T-helper 2 cell treated with Interferon-gamma antibody and Interleukin-4, amounts not matched to agents 5 μg/mL and 100 μg/mL, for 36 hours (primary cell): Measurements from ENCODE around the gene PFN4.

Source experiments
- DNase-seq: peaks from one replicate; pipeline ENCODE4 v3.0.0; 2021; ENCODE audit warnings: low spot score
- H3K27ac Mint-ChIP-seq: one replicate; pipeline ENCODE4 v1.8.0; 2021; ENCODE audit warnings: mild to moderate bottlenecking, mixed read lengths
- H3K27me3 Mint-ChIP-seq: one replicate; pipeline ENCODE4 v1.8.0; 2021; ENCODE audit warnings: low read depth, mixed read lengths
- H3K36me3 Mint-ChIP-seq: one replicate; pipeline ENCODE4 v1.8.0; 2021; ENCODE audit warnings: low read depth, mixed read lengths
- H3K4me1 Mint-ChIP-seq: one replicate; pipeline ENCODE4 v1.8.0; 2021; ENCODE audit warnings: low read depth, mixed read lengths
- H3K4me3 Mint-ChIP-seq: one replicate; pipeline ENCODE4 v1.8.0; 2022; ENCODE audit warnings: mild to moderate bottlenecking, moderate library complexity, mixed read lengths
- H3K9me3 Mint-ChIP-seq: one replicate; pipeline ENCODE4 v1.8.0; 2021; ENCODE audit warnings: mixed read lengths

Gene PFN4

DNA sequence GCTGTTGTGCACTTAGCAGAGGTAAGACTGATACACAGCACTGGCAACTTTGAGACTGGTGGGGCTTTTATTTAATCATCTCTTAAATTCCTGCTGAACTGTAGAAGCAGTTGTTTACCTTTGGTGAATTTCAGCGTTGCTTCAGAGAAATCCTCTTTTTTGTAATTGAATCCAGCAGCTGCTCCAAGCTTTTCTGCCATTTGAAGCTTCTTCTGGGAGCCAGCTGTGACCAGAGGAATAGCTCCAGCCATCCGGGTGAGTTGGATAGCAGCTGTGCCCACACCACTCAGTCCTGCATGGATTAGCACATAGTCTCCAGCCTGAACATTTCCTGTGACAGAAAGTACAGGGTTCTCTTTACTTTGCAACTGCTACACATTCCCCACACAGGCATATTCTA is 42.4 kb downstream of the PFN4 start:
- H3K4me3 Mint-ChIP-seq = no peak overlapping the region

DNA sequence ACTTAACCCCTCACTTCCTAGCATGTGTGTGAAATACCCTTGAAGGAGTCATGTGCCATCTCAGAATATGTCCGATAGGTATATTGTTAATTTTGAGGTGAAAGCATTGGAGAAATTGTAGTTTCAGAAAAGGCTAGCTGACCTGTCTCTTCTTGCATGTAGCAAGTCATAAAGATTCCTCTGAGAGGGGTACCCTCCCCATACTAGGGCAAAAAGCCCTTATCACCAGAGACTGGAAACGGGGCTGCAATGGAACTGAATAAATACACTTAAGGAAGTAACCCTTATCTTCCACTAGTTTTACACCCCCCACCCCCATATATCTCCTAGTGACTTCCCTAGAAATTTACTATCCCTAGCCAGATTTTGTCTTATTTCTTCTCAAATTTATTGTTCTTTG is 45.3 kb downstream of the PFN4 start:
- H3K9me3 Mint-ChIP-seq = no peaks in the 10 kb centered on the region
- no peaks in the 10 kb centered on the region for H3K27me3 Mint-ChIP-seq
- H3K4me3 Mint-ChIP-seq = peak overlapping the region; percentile 98
- H3K4me1 Mint-ChIP-seq = peaks cover 23% of the 10 kb centered on the region
- H3K27ac Mint-ChIP-seq = peak overlapping the region; percentile 99
- no peak for DNase-seq
- peaks cover 7% of the 10 kb centered on the region for H3K36me3 Mint-ChIP-seq

More for the DNA sequence above, 42.4 kb downstream of the PFN4 start:
- DNase-seq = no peak
- Mint-ChIP-seq H3K27ac (no peak overlapping the region), H3K36me3 (peaks cover 3% of the 10 kb centered on the region), H3K9me3 (no peaks in the 10 kb centered on the region), H3K4me1 (peaks cover 15% of the 10 kb centered on the region), H3K27me3 (no peaks in the 10 kb centered on the region)

DNA sequence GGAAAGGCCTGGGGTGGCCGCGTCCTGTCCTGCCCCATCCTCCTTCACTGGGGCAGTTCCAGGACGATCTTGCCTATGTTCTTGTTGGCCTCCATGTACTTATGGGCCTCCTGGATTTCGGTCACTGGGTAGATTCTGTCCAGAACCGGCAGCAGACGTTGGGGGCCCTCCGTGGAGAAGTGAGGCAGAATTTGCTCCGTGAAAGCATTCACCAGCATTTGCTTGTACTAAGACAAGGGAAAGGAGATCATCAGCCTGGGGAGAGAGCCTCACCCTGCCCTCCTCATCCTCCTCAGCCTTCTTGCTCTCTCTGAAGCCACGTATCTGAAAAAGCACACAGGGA is 45.6 kb downstream of the PFN4 start:
- Mint-ChIP-seq H3K36me3 (peaks cover 8% of the 10 kb centered on the region), H3K4me3 (peak overlapping the region; percentile 98)
- DNase-seq = no peak

DNA sequence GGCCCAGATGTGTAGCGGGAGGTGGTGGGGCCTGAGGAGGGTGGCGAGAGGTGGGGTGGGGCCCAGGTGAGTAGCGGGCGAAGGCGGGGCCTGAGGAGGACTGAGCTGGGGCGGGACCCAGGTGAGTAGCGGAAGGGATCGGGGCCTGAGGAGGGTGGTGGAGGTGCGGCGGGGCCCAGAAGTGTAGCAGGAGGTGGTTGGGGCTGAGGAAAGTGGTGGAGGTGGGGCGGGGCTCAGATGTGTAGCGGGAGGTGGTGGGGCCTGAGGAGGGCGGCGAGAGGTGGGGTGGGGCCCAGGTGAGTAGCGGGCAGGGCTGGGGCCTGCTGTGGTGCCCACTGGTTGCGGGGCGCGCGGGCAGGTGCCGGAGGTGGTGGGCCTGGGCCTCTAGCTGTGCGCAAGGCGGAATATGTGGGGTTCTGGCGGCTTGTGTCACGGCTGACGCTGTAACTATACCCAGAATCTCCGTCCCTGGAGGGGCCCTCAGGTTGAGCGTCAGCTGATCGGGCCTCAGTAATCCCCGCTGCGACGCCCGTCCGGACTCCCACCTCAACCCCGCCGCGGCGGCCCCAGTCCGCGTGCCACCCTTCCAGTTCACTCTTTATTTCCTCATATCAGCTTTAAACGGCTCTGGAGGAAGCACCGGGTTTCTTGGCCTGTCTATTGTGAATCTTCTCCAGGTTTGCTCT is 46.1 kb downstream of the PFN4 start:
- Mint-ChIP-seq H3K27me3 (no peaks in the 10 kb centered on the region), H3K27ac (peak overlapping the region; percentile 99), H3K9me3 (no peaks in the 10 kb centered on the region), H3K36me3 (peaks cover 12% of the 10 kb centered on the region), H3K4me3 (peak overlapping the region; percentile 98), H3K4me1 (peaks cover 30% of the 10 kb centered on the region)
- no peak for DNase-seq

More for the DNA sequence above, 45.6 kb downstream of the PFN4 start:
- H3K27ac Mint-ChIP-seq = peak overlapping the region; percentile 99
- H3K4me1 Mint-ChIP-seq = peaks cover 26% of the 10 kb centered on the region
- H3K9me3 Mint-ChIP-seq = no peaks in the 10 kb centered on the region
- no peaks in the 10 kb centered on the region for H3K27me3 Mint-ChIP-seq

DNA sequence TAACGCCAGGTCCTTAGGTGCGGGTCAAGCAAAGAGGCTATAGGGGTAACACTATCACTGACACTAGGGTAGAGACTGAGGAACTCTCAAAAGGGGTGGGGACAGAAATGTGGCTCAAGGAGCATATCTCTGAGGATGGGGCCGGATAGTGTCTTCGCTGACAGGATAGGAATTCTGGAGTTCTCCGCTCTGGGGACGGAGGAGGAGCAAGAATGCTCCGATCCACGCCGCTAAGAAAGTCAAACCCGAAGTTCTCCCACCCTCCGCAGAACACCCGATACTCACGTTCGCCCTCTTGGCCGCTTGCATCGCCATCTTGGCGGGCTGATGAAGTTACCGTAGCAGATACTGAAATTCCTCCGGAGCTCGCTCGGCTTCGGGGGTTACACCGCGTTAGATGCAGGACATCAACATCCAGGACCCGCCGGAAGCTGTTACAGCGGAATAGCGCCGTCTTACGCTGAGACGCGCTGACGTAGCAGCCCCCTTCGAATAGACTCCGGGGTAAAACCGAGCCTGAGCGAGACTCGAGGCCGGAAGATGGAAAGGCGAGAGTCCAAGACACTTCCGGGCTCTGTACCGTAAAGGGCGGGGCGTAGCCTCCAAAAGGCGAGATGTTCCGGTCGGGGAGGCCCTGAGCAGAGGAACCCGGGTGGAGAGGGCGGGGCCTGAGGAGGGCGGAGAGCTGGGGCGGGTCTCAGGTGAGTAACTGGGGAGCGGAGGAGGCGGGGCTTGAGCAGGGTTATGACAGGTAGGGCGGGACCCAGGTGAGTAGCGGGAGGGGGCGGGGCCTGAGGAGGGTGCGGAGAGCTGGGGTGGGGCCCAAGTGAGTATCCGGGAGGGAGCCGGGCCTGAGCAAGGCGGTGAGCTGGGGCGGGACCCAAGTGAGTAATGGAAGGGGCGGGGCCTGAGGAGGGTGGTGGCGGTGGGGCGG is 47.0 kb downstream of the PFN4 start, which contains the start of gene SF3B6:
Gene SF3B6, minus strand, starts transcription at position 412 of the 934 bp plus-strand sequence. Its CDS starts 97 bp downstream, at position 315.
- no peaks in the 10 kb centered on the region for H3K9me3 Mint-ChIP-seq
- peak; percentile 98 for DNase-seq
- H3K36me3 Mint-ChIP-seq = peaks cover 9% of the 10 kb centered on the region
- peaks cover 30% of the 10 kb centered on the region for H3K4me1 Mint-ChIP-seq
- H3K27ac Mint-ChIP-seq = peak within 1 kb of the TSS; percentile 99
- H3K4me3 Mint-ChIP-seq = peak within 1 kb of the TSS; percentile 98
- no peaks in the 10 kb centered on the region for H3K27me3 Mint-ChIP-seq

DNA sequence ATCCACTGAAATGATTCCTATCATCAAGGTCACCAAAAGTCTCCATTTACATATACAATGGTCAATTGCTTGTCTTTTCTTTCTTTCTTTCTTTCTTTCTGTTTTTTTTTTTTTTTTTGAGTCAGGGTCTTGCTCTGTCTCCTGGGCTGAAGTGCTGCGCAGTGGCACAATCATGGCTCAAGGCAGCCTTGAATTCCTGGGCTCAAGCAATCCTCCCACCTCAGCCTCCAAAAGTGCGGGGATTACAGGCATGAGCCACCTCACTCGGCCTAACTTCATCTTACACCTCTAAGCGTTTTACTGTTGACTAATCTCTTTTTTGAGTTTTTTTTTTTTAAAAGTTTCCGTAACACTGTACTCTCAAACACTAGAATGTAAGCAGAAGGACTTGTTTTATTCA is 47.9 kb downstream of the PFN4 start:
- no peak for DNase-seq
- H3K36me3 Mint-ChIP-seq = peaks cover 9% of the 10 kb centered on the region
- H3K4me1 Mint-ChIP-seq = peaks cover 30% of the 10 kb centered on the region
- peak overlapping the region; percentile 99 for H3K27ac Mint-ChIP-seq
- H3K9me3 Mint-ChIP-seq = no peaks in the 10 kb centered on the region
- no peaks in the 10 kb centered on the region for H3K27me3 Mint-ChIP-seq
- H3K4me3 Mint-ChIP-seq = peak overlapping the region; percentile 98

DNA sequence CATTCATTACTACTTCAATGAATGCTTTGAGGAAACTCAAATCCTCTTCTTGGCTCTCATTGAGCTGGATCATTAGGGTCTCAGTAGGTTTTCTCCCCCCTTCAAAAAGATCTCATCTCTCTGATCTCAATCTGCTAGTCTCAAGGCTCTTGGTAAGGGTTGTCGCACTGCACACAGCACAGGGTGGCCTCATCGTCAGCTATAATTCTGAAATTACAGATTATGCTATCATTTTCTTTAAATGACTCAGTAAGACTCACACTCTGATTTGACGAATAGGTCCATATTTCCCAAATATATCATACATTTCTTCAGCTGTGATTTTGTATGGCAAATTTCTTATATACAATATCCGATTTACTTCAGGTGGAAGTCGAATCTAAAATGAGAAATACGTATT is 49.3 kb downstream of the PFN4 start:
- Mint-ChIP-seq H3K36me3 (peaks cover 9% of the 10 kb centered on the region), H3K9me3 (no peaks in the 10 kb centered on the region), H3K27me3 (no peaks in the 10 kb centered on the region), H3K27ac (no peak overlapping the region), H3K4me3 (peak overlapping the region; percentile 13), H3K4me1 (peaks cover 32% of the 10 kb centered on the region)
- no peak for DNase-seq

DNA sequence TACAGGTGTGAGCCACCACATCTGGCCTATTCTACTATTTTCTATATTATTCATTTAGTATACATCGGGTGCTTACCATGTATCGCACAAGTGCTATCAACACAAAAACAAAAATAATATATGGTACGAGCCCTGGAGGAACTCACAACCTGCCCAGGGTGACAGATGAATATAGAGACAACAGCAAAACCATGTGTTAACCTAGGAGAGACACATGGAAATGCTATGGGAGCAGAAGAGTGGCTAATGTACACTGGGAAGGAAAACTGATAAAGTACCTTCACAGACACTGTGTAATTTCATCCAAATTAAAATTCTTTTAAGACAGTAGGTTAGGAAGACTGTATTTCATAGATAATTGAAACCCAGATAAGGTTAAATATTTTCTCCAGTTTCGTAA is 50.9 kb downstream of the PFN4 start:
- H3K9me3 Mint-ChIP-seq = no peaks in the 10 kb centered on the region
- H3K4me1 Mint-ChIP-seq = peaks cover 24% of the 10 kb centered on the region
- H3K27ac Mint-ChIP-seq = no peak overlapping the region
- no peak for DNase-seq
- H3K27me3 Mint-ChIP-seq = no peaks in the 10 kb centered on the region
- H3K4me3 Mint-ChIP-seq = no peak overlapping the region
- H3K36me3 Mint-ChIP-seq = peaks cover 15% of the 10 kb centered on the region

DNA sequence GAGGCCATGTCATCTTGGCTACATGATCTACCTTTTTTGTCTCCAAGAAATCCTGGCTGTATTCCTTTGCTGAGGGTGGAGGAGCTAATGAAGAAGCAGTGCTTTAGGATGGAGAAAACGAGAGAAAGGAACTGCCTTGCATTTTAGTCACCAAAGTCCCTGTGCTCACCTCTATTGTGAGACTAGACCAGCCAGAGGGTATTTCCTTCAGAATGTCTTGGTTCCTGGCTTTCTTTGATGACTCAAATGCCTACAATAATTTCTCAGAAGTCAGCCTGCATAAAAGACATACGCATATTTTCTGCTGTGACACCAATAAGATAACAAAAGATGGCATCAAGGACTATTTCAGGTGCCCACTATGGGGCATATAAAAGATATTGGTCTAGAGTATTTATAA is 57.8 kb downstream of the PFN4 start:
- Mint-ChIP-seq H3K27me3 (no peaks in the 10 kb centered on the region), H3K36me3 (peaks cover 13% of the 10 kb centered on the region), H3K27ac (no peak overlapping the region), H3K4me3 (no peak overlapping the region), H3K4me1 (peaks cover 2% of the 10 kb centered on the region), H3K9me3 (no peaks in the 10 kb centered on the region)
- DNase-seq = no peak
